Inflammatory macrophage (primary cell): ENCODE results near the gene PARP16.

Experiments
- DNase-seq, 2 donors: peaks; one replicate each; pipeline ENCODE4 v3.0.0-alpha.2; 2020 to 2022

PARP16 gene

DNA sequence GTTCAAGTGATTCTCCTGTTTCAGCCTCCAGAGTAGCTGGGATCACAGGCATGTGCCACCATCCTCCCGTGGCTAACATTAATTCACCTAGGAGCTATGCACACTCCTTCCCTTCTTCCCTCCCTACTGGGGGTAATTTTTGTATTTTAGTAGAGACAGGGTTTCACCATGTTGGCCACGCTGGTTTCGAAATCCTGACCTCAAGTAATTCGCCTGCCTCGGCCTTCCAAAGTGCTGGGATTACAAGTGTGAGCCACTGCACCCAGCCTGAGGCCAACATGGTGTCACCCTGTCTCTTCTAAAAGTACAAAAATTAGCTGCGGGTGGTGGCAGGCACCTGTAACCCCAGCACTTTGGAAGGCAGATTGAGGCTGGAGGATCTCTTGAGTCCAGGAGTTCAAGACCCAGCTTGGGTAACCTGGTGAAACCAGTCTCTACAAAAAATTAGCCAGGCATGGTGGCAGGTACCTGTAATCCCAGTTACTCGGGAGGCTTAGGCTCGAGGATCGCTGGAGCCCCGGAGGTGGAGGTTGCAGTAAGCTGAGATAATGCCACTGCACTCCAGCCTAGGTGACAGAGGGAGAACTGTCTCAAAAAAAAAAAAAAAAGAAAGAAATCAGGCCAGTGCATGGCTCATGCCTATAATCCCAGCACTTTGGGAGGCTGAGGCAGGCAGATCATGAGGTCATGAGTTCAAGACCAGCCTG lies 23.9 kb upstream of the PARP16 start:
- DNase-seq: peak in 1 of 2 donors; percentile 19

- DNase-seq: no peak
Observed at GRCh38 chr15:65309882-65310418, 23.3 kb upstream of the PARP16 start.

DNA sequence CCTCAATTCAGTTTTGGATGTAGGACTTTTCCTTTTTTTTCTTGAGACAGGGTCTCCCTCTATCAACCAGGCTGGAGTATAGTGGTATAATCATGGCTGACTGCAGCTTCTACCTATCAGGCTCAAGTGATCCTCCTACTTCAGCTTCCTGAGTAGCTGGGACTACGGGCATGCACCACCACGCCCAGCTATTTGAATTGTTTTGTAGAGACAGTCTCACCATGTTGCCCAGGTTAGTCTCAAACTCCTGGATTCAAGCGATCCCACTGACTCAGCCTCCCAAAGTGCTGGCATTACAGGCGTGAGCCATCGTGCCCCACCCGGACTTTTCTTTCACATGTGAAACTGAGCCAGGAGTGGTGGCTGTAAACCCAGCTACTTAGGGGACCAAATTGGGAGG lies 21.3 kb upstream of the PARP16 start:
- no peak for DNase-seq

- DNase-seq: no peak
Observed at GRCh38 chr15:65306551-65306950, 19.9 kb upstream of the PARP16 start.

GRCh38 chr15:65305776-65306175 lies 19.1 kb upstream of the PARP16 start:
- DNase-seq: no peak

GRCh38 chr15:65305150-65305758 lies 18.6 kb upstream of the PARP16 start:
- no peak for DNase-seq

DNA sequence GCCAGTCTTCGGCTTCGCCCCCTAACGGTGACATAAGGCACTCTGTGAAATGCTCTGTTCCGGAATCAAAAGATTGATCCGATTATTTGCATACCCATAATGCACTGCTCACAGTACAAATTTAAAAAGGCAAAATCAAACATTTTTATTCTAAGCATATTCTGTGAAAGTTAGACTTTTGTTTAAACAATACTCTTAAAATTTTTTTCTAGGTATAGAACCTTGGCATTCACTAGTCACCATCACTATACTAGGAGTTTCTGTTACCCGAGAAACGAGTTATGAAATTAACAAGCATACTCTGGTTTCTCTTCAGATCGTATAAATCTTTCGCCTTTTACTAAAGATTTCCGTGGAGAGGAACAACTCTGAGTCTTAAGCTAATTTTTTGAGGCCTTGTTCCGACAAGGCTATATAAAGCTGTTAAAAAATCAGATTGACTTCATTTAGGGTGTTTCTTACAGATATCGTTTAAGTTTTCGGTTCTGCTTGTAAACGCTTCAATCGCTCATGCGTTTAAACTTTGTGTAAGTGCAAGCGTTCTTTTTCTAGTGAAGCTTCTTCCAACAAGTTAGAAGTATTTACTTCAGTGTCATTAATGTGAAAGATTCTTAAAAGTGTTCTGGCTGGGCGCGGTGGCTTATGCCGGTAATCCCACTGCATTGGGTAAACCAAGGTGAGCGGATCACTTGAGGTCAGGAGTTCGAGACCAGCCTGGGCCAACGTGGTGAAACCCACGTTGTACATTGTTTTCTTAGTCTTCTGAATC lies 17.9 kb upstream of the PARP16 start, which contains the start of gene RNU5B-1:
Gene RNU5B-1 (plus strand): TSS at position 297 of the 769 bp plus-strand sequence.
- peak; percentile 94 to 97 for DNase-seq

- peak; percentile 48 to 55 for DNase-seq
Observed at GRCh38 chr15:65303687-65304380, 17.2 kb upstream of the PARP16 start.

DNA sequence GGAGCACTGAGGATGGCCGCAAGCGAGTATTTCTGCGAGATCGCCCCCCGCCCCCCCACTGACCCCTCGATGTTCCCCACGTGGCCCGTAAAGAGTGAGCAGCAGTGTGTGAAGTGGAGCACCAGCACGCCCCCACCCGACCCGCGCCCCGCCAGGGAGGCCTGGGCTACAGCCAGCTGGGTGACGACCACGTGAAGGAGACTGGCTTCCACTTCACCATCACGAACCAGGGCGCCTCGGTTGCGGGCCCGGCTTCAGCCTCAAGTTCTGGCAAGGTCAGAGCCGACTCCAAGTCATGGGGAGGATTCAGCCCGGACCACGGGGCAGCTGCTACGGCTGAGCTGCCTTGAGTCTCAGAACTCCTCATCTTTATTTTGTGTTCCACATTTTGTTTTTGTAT lies 15.4 kb upstream of the PARP16 start:
- DNase-seq: no peak

DNA sequence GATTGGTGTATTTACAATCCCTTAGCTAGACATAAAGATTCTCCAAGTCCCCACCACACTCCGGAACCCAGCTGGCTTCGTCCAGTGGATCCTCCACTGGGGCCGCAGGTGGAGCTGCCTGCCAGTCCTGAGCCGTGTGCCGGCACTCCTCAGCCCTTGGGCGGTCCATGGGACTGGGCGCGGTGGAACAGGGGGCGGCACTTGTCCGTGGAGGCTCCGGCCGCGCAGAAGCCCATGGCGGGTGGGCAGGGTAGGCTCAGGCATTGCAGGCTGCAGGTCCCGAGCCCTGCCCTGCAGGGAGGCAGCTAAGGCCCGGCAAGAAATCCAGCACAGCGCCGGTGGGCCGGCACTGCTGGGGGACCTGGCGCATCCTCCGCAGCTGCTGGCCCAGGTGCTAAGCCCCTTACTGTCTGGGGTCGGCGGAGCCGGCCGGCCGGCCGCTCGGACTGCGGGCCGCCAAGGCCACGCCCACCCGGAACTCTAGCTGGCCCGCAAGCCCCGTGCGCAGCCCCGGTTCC lies 14.3 kb upstream of the PARP16 start:
- DNase-seq: no peak

DNA sequence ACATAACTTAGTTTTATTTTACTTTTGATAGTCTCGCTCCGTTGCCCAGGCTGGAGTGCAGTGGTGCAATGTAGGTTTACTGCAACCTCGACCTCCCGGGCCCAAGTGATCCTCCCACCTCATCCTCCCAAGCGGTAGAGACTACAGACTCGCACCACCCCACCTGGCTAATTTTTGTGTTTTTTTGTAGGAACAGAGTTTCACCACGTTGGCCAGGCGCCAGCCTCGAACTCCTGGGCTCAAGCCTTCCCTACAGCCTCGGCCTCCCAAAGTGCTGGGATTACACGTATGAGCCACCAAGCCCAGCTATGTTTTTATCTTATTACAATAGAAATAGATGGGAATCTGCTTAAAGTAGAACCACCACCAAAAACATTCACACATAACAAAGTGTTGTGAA lies 12.0 kb upstream of the PARP16 start:
- no peak for DNase-seq

- no peak for DNase-seq
Observed at GRCh38 chr15:65292938-65293518, 6.3 kb upstream of the PARP16 start.

DNA sequence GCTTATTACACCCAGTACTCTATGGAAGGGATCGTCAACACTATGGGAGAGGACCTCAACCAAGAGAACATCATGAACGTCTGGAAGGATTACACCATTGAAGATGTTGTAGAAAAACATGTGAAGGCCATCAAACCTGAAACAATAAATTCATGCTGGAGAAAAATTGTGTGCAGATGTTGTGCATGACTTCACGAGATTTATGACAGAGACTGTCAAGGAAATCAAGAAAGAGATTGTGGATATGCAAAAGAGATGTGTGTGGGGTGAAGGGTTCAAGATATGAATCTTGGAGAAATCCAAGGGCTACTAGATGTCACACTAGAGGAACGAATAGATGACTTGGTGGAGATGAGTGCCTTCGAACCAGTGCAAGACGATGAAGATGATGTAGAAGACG lies 3.5 kb upstream of the PARP16 start:
- DNase-seq: no peak

- DNase-seq: no peak
Observed at GRCh38 chr15:65289261-65289854, 2.7 kb upstream of the PARP16 start.

DNA sequence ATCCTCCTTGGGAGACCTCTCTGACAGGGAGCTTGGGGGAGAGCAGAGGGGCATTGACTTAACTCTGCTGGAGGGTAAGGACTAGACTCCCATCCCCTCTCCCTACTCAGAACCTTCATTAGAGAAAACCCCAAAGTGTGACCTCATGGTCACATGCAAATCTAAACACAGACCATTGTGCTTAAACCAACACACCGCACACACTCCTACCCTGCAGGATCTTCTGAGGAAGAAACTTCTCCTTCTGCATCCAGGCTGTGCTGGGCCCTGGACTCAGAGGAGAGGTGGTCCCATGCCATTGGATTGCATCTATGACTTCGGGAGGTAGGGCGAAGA lies 805 bp upstream of the PARP16 start:
- DNase-seq: peak; percentile 52 to 74

GRCh38 chr15:65286069-65286703 lies 497 bp downstream of the PARP16 start:
- peak in 1 of 2 donors; percentile 32 for DNase-seq

GRCh38 chr15:65285291-65286068 lies 1.2 kb downstream of the PARP16 start:
- no peak for DNase-seq

GRCh38 chr15:65278480-65278879 lies 8.2 kb downstream of the PARP16 start:
- no peak for DNase-seq

DNA sequence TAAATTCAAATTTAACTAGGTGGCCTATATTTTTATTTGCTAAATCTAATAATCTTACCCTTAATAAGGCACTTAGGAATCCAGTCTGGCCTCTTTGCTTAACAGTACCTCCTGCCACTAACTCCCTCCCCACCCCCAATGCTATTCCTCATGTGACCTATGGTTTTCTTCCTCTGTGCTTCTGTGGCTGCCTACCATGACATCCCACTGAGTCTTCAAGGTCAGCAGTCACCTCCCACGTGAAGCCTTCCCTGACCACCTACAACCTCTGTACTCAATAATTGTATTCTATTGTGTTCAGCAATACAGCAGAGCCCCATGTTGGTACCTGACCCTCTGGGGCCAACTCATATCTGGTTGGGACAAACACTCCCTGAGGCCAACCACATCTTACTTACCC lies 9.7 kb downstream of the PARP16 start:
- DNase-seq: peak; percentile 11 to 63

DNA sequence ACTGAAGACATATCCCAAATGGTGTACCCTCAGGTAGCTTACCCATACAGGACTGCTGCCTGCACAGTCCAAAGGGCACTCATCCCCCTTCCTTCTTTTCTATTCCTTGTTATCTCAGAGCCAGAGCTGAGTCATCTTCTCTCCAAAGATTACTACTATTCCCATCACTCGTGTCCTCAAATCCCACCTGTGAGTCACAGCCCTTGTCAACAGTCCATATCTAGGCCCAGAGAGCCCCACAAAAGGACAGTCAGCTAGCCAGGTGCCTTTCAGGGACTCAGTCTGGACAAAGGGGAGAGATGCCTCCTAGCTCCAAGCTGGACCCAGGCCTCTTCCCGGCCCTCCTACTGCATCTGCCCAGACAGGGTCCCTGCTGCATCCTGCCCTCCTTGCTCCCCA lies 11.0 kb downstream of the PARP16 start:
- no peak for DNase-seq
